ENCODE data around the gene POLD2.

Gene POLD2

GRCh38 chr7:44113764-44114354, 9.5 kb downstream of the POLD2 start:
- Histone ChIP-seq H3K4me2 (no peak overlapping the region), H3K9ac (no peak overlapping the region), H3K79me2 (ENCODE audit: insufficient read depth, low read depth) (no peaks in the 10 kb centered on the region), H4K20me1 (ENCODE audit: insufficient read depth) (no peaks in the 10 kb centered on the region), H3K27me3 (ENCODE audit: insufficient read depth, low read depth) (no peaks in the 10 kb centered on the region), H2AFZ (ENCODE audit: low read depth) (no peak overlapping the region), H3K27ac (no peak overlapping the region), H3K36me3 (ENCODE audit: insufficient read depth) (no peaks in the 10 kb centered on the region), H3K4me3 (IDR thresholded peaks at IDR 0.05; ENCODE audit: insufficient read depth, low read depth, low read length) (no peak overlapping the region), H3K4me1 (ENCODE audit: low read depth, poor library complexity, severe bottlenecking) (no peaks in the 10 kb centered on the region)
- TF ChIP-seq CTCF (conservative IDR thresholded peaks at IDR 0.05; ENCODE audit: low read depth, low read length) = no peak

- no peak for TF ChIP-seq CTCF (conservative IDR thresholded peaks at IDR 0.05; ENCODE audit: low read depth, low read length)
- no peak overlapping the region for H2AFZ ChIP-seq (ENCODE audit: low read depth)
- no peaks in the 10 kb centered on the region for H3K4me1 ChIP-seq (ENCODE audit: low read depth, poor library complexity, severe bottlenecking)
- no peak overlapping the region for H3K9ac ChIP-seq
- H3K27ac ChIP-seq = no peak overlapping the region
- H3K79me2 ChIP-seq (ENCODE audit: insufficient read depth, low read depth) = no peaks in the 10 kb centered on the region
- H3K27me3 ChIP-seq (ENCODE audit: insufficient read depth, low read depth) = no peaks in the 10 kb centered on the region
- H3K36me3 ChIP-seq (ENCODE audit: insufficient read depth) = no peaks in the 10 kb centered on the region
- no peak overlapping the region for H3K4me2 ChIP-seq
- no peak overlapping the region for H3K4me3 ChIP-seq (IDR thresholded peaks at IDR 0.05; ENCODE audit: insufficient read depth, low read depth, low read length)
- no peaks in the 10 kb centered on the region for H4K20me1 ChIP-seq (ENCODE audit: insufficient read depth)
Observed at GRCh38 chr7:44112997-44113763, 10.2 kb downstream of the POLD2 start.

- H3K4me1 ChIP-seq (ENCODE audit: low read depth, poor library complexity, severe bottlenecking) = no peaks in the 10 kb centered on the region
- H3K27ac ChIP-seq = no peak overlapping the region
- H2AFZ ChIP-seq (ENCODE audit: low read depth) = no peak overlapping the region
Observed at GRCh38 chr7:44112231-44112996, 10.9 kb downstream of the POLD2 start.

GRCh38 chr7:44111761-44112160, 11.6 kb downstream of the POLD2 start:
- H3K36me3 ChIP-seq (ENCODE audit: insufficient read depth) = no peaks in the 10 kb centered on the region
- H3K79me2 ChIP-seq (ENCODE audit: insufficient read depth, low read depth) = no peaks in the 10 kb centered on the region
- H3K9ac ChIP-seq = no peak overlapping the region
- no peaks in the 10 kb centered on the region; the same call in 1 of the 2 replicates for H3K27me3 ChIP-seq (ENCODE audit: insufficient read depth, low read depth)
- no peaks in the 10 kb centered on the region for H3K4me1 ChIP-seq (ENCODE audit: low read depth, poor library complexity, severe bottlenecking)
- no peak for TF ChIP-seq CTCF (conservative IDR thresholded peaks at IDR 0.05; ENCODE audit: low read depth, low read length)
- H2AFZ ChIP-seq (ENCODE audit: low read depth) = no peak overlapping the region
- H3K27ac ChIP-seq = no peak overlapping the region
- no peak overlapping the region for H3K4me2 ChIP-seq
- no peak overlapping the region for H3K4me3 ChIP-seq (IDR thresholded peaks at IDR 0.05; ENCODE audit: insufficient read depth, low read depth, low read length)
- H4K20me1 ChIP-seq (ENCODE audit: insufficient read depth) = no peaks in the 10 kb centered on the region

More at GRCh38 chr7:44112231-44112996, 10.9 kb downstream of the POLD2 start:
- H3K4me2 ChIP-seq = no peak overlapping the region
- no peak overlapping the region for H3K9ac ChIP-seq
- no peaks in the 10 kb centered on the region for H4K20me1 ChIP-seq (ENCODE audit: insufficient read depth)
- H3K27me3 ChIP-seq (ENCODE audit: insufficient read depth, low read depth) = no peaks in the 10 kb centered on the region; the same call in 1 of the 2 replicates
- H3K79me2 ChIP-seq (ENCODE audit: insufficient read depth, low read depth) = no peaks in the 10 kb centered on the region
- H3K4me3 ChIP-seq (IDR thresholded peaks at IDR 0.05; ENCODE audit: insufficient read depth, low read depth, low read length) = no peak overlapping the region
- no peak for TF ChIP-seq CTCF (conservative IDR thresholded peaks at IDR 0.05; ENCODE audit: low read depth, low read length)
- H3K36me3 ChIP-seq (ENCODE audit: insufficient read depth) = no peaks in the 10 kb centered on the region

Measured in KMS-11 (cell line).